CD14-positive monocyte (primary cell): ENCODE results near the gene UBL3. TPM values are rescaled to one million over a fixed set of nuclear protein-coding genes. Genes with fewer than 3 reads are reported as not detected.

Experiments used
- DNase-seq, 3 donors: peaks; one replicate each; pipeline ENCODE4 v3.0.0-alpha.2; 2011 to 2022
- H2AFZ ChIP-seq: 2 replicates; pipeline ENCODE4 v1.6.0; 2012; ENCODE audit warnings: mild to moderate bottlenecking, low read depth, low read length, inconsistent platforms; ENCODE audit not compliant: insufficient read depth, poor library complexity, severe bottlenecking
- H3K27ac ChIP-seq, 2 donors: 1 replicate in 1 of 2; 2 replicates in 1 of 2; pipeline ENCODE4 v1.5.1; 2012 to 2013; ENCODE audit warnings: low read length in 2 of 2, control low read depth in 1 of 2, inconsistent platforms in 1 of 2, low read depth in 1 of 2, mild to moderate bottlenecking in 1 of 2
- H3K27me3 ChIP-seq, 2 donors: one replicate each; pipeline versions ENCODE4 v1.6.0 to v1.6.1; 2011 to 2013; ENCODE audit warnings: low read length in 2 of 2; ENCODE audit not compliant: control insufficient read depth in 2 of 2, insufficient read depth in 2 of 2
- H3K36me3 ChIP-seq, 2 donors: replicated peaks in 1 of 2; 1 replicate in 1 of 2; 2 replicates in 1 of 2; pipeline versions ENCODE4 v1.5.1 to v1.6.1; 2012 to 2013; ENCODE audit warnings: low read length in 2 of 2, control low read depth in 1 of 2, inconsistent platforms in 1 of 2, mild to moderate bottlenecking in 1 of 2; ENCODE audit not compliant: insufficient read depth in 2 of 2, control insufficient read depth in 1 of 2
- H3K4me1 ChIP-seq, 2 donors: 1 replicate in 1 of 2; 2 replicates in 1 of 2; pipeline versions ENCODE4 v1.5.1 to v1.6.1; 2012 to 2013; ENCODE audit warnings: low read length in 2 of 2, control low read depth in 1 of 2, inconsistent platforms in 1 of 2, mild to moderate bottlenecking in 1 of 2, moderate library complexity in 1 of 2; ENCODE audit not compliant: insufficient read depth in 2 of 2, control insufficient read depth in 1 of 2
- H3K4me2 ChIP-seq: replicated peaks from 2 replicates; pipeline ENCODE3; 2012; ENCODE audit warnings: low read length, moderate library complexity, mild to moderate bottlenecking; ENCODE audit not compliant: poor library complexity, severe bottlenecking; ENCODE audit errors: extremely low read depth
- H3K4me3 ChIP-seq, 3 experiments: fragments of 200-600 bp in 1 of 3; sonication (generic) in 1 of 3; replicated peaks in 1 of 3; 1 replicate in 2 of 3; 2 replicates in 1 of 3; pipeline ENCODE4 v1.5.1; 2011 to 2013; ENCODE audit warnings: low read length in 3 of 3, mild to moderate bottlenecking in 3 of 3, control low read depth in 2 of 3, low read depth in 2 of 3, inconsistent platforms in 1 of 3, moderate library complexity in 1 of 3
- H3K79me2 ChIP-seq: 2 replicates; pipeline ENCODE4 v1.6.0; 2012; ENCODE audit warnings: mild to moderate bottlenecking, control low read depth, inconsistent platforms, low read length, moderate library complexity; ENCODE audit not compliant: insufficient read depth
- H3K9ac ChIP-seq: 2 replicates; pipeline ENCODE4 v1.6.0; 2017; ENCODE audit warnings: low read length, mild to moderate bottlenecking; ENCODE audit not compliant: insufficient read depth, poor library complexity, severe bottlenecking
- H3K9me3 ChIP-seq, 2 donors: replicated peaks in 1 of 2; 1 replicate in 1 of 2; 2 replicates in 1 of 2; pipeline versions ENCODE4 v1.5.1 to v1.6.1; 2012 to 2013; ENCODE audit warnings: low read length in 2 of 2, control low read depth in 1 of 2; ENCODE audit not compliant: control insufficient read depth in 1 of 2, insufficient read depth in 1 of 2
- H4K20me1 ChIP-seq: 2 replicates; pipeline ENCODE4 v1.6.0; 2012; ENCODE audit warnings: mild to moderate bottlenecking, low read length, control low read depth, moderate library complexity; ENCODE audit not compliant: insufficient read depth
- H3K27ac Mint-ChIP-seq, 7 donors: one replicate each; pipeline ENCODE4 v1.8.0; 2020; ENCODE audit warnings: mild to moderate bottlenecking in 7 of 7, mixed read lengths in 7 of 7, moderate library complexity in 6 of 7, inconsistent platforms in 2 of 7
- H3K27me3 Mint-ChIP-seq, 3 donors: one replicate each; pipeline ENCODE4 v1.8.0; 2021 to 2022; ENCODE audit warnings: low read depth in 3 of 3, mild to moderate bottlenecking in 3 of 3, mixed read lengths in 3 of 3, moderate library complexity in 3 of 3, inconsistent platforms in 1 of 3
- H3K36me3 Mint-ChIP-seq, 2 donors: one replicate each; pipeline ENCODE4 v1.8.0; 2020; ENCODE audit warnings: mixed read lengths in 2 of 2, inconsistent platforms in 1 of 2, mild to moderate bottlenecking in 1 of 2
- H3K4me1 Mint-ChIP-seq: one replicate; pipeline ENCODE4 v1.8.0; 2020; ENCODE audit warnings: mild to moderate bottlenecking, mixed read lengths
- H3K4me3 Mint-ChIP-seq, 2 donors: one replicate each; pipeline ENCODE4 v1.8.0; 2020; ENCODE audit warnings: mild to moderate bottlenecking in 2 of 2, mixed read lengths in 2 of 2, moderate library complexity in 1 of 2
- H3K9me3 Mint-ChIP-seq, 7 donors: one replicate each; pipeline ENCODE4 v1.8.0; 2020 to 2022; ENCODE audit warnings: mixed read lengths in 7 of 7, mild to moderate bottlenecking in 6 of 7, moderate library complexity in 6 of 7, inconsistent platforms in 2 of 7
- CTCF ChIP-seq: fragments of 200-600 bp; IDR thresholded peaks from one replicate; pipeline ENCODE4 v1.8.0; 2022; ENCODE audit warnings: antibody characterized with exemption, mild to moderate bottlenecking
- WGBS: methylation state at CpG from one replicate; pipeline ENCODE4 v1.1.5; 2013; ENCODE audit warnings: missing lambda C conversion rate; ENCODE audit not compliant: insufficient coverage; 5-methylcytosine and 5-hydroxymethylcytosine counted together
- intact Hi-C, 2 donors: fragments of 100-400 bp; cut with micrococcal nuclease; formaldehyde crosslinking; loops; one replicate each; pipeline versions ENCODE4 v1.15.0 to v1.15.1; 2023
- polyA plus RNA-seq, 3 donors: library from polyadenylated mRNA; depleted of rRNA in 1 of 3; unstranded in 2 of 3; stranded (reverse) in 1 of 3; fragments of 300-500 nt in 2 of 3; fragments of >200 nt in 1 of 3; fragmentation: Illumina TruSeq in 2 of 3; gene quantifications; 1 replicate in 2 of 3; 2 replicates in 1 of 3; pipeline ENCODE4 v1.2.3, GENCODE V29; 2012 to 2021

The UBL3 gene
- polyA plus RNA-seq, 3 donors: 13.0 to 32.3 (median 28.2) TPM

GRCh38 chr13:29761160-29761559, 89.3 kb downstream of the UBL3 start:
- Histone ChIP-seq H4K20me1 (no peaks in the 10 kb centered on the region), H3K27ac (no peak overlapping the region), H3K79me2 (no peaks in the 10 kb centered on the region), H3K4me2 (no peak overlapping the region), H3K4me3 (no peak overlapping the region), H2AFZ (no peak overlapping the region), H3K27me3 (peaks cover 5 to 17% of the 10 kb centered on the region in 2 donors), H3K36me3 (peaks cover 3 to 9% of the 10 kb centered on the region in 2 donors), H3K9ac (no peak overlapping the region), H3K4me1 (peaks cover 11 to 15% of the 10 kb centered on the region in 2 donors), H3K9me3 (no peaks in the 10 kb centered on the region)
- peaks cover 14 to 16% of the 10 kb centered on the region in 2 donors for H3K36me3 Mint-ChIP-seq
- H3K9me3 Mint-ChIP-seq: peaks cover 0 to 6% (median 3%) of the 10 kb centered on the region in 7 donors
- peaks cover 9 to 32% (median 21%) of the 10 kb centered on the region in 3 donors for H3K27me3 Mint-ChIP-seq
- no peak overlapping the region for H3K27ac Mint-ChIP-seq
- no peak for DNase-seq
- intact Hi-C loops: loop anchor here in 1 of 2 donors (10.0 kb wide), 1 partner anchor 164 kb away; no protein-coding TSS in a partner anchor
- peaks cover 20% of the 10 kb centered on the region for H3K4me1 Mint-ChIP-seq
- TF ChIP-seq CTCF: no peak
- H3K4me3 Mint-ChIP-seq: no peak overlapping the region
- WGBS: no CpG with 5 or more reads among the region's 3 CpGs

GRCh38 chr13:29760544-29760943, 89.9 kb downstream of the UBL3 start:
- Histone ChIP-seq H3K4me3 (no peak overlapping the region), H4K20me1 (no peaks in the 10 kb centered on the region), H3K9ac (no peak overlapping the region), H2AFZ (no peak overlapping the region), H3K9me3 (no peaks in the 10 kb centered on the region), H3K79me2 (no peaks in the 10 kb centered on the region), H3K27ac (no peak overlapping the region), H3K4me2 (no peak overlapping the region), H3K36me3 (peaks cover 0 to 5% of the 10 kb centered on the region in 2 donors), H3K27me3 (peaks cover 5 to 17% of the 10 kb centered on the region in 2 donors), H3K4me1 (peaks cover 11 to 15% of the 10 kb centered on the region in 2 donors)
- Mint-ChIP-seq H3K4me1 (peaks cover 20% of the 10 kb centered on the region), H3K4me3 (no peak overlapping the region), H3K27ac (peak overlapping the region in 1 of 7 donors; percentile 5), H3K9me3 (peaks cover 0 to 8% (median 5%) of the 10 kb centered on the region in 7 donors), H3K36me3 (peaks cover 14% of the 10 kb centered on the region in 2 donors), H3K27me3 (peaks cover 13 to 38% (median 26%) of the 10 kb centered on the region in 3 donors)
- 0% methylated on average over 1 of the region's 3 CpGs for WGBS
- no peak for TF ChIP-seq CTCF
- intact Hi-C loops: loop anchor here in 1 of 2 donors (10.0 kb wide), 1 partner anchor 164 kb away; no protein-coding TSS in a partner anchor
- DNase-seq: no peak
